Epidermal melanocyte (primary cell): ENCODE data around the gene CDC5L.
"Not testable (repeated sequence)": the region's sequence is repeated elsewhere in the genome, so short reads cannot be mapped to it uniquely, and the experiment has no call there.

ENCODE experiments used
- DNase-seq: peaks from one replicate; pipeline ENCODE4 v3.0.0; 2011; ENCODE audit warnings: low spot score; ENCODE audit not compliant: insufficient read length

Gene CDC5L

DNA sequence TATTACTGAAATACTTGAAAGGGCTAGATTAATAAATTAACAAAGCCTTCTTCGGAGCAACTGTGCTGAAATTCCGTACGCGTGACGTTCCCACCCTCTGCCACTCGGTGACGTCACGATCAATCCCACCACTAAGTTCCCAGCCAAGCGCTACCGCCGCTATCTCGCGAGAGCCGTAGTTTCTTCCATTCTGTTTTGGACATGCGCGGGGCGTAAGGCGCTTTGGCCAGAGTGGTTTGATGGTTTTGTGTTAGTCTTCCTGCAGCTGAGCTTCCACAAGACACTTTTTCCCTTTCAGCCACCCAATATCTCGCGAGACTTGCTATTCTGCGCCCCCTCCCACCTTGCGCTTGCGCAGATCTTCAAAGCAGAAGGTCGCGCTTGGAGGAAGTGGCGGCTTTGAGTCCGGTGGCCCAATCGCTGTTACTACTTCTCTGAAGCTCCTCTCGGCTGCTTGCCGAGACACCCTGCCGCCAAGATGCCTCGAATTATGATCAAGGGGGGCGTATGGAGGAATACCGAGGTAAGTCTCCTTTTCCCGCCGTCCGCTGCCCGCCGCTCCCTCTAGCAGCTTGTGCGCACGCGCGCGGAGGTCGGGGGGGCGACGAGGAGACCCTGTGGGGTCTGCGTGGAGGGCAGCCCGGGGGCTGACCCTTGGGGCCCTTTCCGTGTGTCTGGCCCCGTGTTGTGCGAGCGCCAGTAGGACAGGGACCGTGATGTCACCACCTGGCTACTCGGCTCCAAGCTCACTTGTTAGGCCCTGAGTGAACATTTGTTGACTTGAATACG lies at the start of gene CDC5L:
Gene CDC5L, plus strand, starts transcription at position 361 of the 789 bp plus-strand sequence. Its CDS starts 118 bp downstream, at position 479.
- DNase-seq = peak; percentile 98

DNA sequence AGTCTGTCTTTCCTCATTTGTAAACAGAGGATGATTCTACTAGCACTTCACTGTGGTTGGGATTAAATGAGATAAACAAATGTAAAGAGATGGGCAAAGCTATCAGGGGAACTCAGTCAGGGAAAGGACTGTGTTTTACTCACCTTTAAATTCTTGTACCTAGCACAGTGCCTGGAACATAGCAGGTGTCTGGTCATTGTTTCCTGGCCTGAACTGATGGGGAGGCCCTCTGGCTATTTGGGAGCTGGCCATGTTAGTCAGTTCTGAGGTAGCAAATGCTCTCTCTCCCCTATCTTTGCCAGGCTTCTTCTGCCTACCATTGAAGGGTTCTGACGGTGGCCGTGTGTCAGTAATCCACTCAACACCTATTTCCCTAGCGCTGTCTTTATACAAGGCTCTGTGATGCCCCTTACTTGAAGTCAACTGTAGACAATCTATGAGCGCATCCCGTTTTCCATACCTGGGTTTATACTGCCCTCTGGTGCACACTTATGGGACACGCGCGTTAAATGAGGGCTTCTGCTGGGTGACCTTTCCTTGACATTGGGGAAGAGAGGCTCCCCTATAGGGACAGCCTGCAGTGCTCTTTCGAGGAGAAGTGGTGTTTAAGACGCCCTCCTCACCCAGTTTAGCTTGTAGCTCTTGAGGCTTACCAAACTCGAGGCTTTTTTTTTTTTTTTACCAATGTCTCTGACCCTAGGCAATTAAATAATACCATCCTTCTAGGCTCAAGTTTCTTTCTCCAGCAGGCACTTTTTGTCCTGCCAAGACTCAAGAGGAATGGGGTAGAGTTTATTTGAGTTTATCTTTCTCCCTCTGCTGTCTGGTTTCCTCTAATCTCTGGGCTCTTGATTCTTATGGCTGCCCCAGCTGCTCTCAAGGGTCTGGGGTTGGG lies 49.0 kb upstream of the CDC5L start:
- peak; percentile 26 for DNase-seq

DNA sequence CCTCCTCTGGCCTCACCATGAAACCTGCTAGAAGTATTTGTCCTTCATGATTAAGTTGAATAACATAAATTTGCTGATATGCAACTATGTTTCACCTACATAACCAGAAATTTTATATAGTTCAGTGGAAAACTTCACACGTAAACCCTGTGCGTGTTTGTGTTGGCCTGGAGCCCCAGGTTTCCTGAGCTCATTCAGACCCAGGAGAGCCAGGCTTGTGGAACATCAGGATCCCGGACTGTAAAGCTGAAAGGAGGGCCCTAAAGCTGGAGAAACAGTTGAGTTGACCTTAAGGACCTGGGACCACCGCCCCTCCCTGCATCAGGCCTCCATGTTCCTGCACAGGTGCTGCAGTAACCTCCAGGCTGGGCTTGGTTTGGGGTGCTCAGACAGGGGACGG lies 48.2 kb upstream of the CDC5L start:
- no peak for DNase-seq

DNA sequence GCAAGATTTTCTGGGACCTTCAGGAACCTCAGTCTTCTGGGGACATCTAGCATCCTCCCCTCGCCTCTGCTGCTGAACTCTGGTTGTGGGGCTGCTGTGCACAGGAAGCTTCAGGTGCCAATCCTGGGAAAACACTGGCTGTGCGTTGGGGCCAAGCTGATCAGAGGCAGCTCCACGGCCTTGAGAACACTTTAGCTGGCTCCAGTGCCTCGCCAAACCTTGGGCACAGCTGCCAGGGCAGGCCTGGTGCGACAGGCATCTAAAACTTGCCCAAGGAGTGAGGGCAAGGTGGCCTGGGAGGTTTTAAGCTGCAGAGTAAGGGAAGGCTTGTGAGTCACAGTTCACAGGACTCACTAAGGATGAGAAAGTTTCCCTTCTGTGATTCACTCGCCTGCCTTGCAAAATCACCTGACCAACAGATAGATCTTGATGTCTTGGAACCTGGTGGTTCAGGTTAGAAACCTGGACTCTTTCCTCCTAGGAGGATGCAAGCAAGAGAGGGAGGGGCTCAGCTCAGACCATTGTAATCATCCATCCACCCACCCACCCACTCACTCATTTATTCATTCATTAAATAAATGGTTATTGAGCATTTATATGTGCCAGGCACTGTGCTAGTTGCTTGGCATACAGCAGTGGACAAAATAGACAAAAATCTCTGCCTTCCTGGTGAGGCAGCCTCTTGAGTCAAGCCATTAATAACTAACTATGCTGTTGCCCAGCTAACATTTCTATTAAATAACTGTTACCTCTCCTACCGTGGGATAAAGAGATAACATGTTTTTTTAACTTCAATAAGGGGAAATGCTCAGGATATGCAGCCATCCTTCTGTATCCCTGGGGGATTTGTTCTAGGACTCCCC lies 47.5 kb upstream of the CDC5L start:
- no peak for DNase-seq

DNA sequence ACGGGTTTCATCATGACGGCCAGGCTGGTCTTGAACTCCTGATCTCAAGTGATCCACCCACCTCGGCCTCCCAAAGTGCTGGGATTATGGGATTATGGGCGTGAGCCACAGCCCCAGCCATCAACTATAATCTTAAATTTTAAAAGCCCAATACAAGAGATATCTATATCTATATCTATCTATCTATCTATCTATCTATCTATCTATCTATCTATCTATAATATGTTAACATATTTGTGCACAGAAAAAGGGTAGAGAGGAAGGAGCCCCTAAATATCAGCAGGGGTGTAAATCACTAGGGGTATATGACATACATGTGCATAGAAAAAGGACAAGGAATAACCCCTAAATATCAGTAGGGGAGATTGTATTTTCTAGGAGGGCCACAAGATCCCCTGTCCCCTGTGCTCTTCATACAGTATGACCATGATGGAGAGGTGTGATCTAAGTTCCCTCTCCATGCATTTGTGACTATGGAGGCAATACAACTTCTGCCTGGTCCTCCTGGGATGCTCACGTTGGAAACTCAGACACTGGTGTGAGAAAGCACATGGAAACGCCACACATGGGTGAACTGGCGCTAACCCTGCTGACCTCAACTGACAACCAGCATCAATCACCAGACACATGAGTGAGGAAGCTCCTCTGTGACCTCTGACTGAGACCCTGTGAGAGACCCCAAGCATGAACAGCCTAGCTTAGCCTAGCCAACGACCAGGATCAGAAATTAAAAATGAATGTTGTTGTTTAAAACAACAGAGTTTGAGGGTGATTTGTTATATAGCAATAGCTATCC lies 46.2 kb upstream of the CDC5L start:
- no peak for DNase-seq

DNA sequence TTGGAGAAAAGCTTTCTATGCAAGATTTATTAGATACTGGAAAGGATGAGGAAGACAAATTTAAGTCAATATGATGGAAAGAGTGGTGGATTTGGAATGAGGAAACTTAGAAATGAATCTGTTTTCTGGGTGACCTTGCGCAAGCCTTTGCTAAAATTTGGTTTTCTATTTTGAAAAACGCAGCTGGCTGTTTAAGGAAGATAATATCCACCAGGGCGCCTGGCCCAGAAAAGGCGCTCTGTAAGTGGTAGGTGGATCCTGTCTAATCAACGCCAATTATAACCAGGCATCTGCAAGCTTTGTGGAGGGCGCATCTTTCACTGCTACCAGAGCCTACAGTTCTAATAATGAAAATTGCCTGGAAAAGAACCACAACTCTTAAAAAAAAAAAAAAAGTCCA lies 45.5 kb upstream of the CDC5L start:
- no peak for DNase-seq

DNA sequence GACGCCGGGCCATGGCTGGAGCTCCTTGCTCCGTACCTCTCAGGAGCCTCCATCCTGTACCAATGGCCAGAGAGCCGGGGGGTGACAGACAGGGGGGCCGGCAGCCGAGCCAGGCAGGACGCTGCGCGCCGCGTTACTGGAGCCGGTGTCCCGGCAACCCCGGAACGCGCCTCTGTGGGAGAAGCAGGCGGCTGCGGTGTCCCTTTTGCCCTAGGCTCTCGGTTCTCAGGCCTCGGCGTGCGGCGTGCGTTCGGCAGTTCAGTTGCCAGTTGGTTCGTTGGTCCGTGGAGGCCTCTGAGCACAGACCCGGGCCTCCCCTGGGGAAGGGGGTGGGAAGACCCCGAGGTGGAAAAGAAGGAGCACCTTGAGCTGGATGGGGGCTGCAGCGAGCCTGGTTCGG lies 45.0 kb upstream of the CDC5L start, which contains the start of gene SPATS1:
Gene SPATS1, plus strand, starts transcription at position 162 of the 400 bp plus-strand sequence. CDS start 446 bp downstream, outside the sequence.
- DNase-seq = no peak

DNA sequence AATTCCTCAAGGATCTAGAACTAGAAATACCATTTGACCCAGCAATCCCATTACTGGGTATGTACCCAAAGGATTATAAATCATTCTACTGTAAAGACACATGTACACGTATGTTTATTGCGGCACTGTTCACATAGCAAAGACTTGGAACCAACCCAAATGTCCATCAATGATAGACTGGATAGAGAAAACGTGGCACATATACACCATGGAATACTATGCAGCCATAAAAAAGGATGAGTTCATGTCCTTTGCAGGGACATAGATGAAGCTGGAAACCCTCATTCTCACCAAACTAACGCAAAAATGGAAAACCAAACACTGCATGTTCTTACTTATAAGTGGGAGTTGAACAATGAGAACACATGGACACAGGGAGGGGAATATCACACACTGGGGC lies 40.7 kb upstream of the CDC5L start:
- DNase-seq = not testable (repeated sequence)

DNA sequence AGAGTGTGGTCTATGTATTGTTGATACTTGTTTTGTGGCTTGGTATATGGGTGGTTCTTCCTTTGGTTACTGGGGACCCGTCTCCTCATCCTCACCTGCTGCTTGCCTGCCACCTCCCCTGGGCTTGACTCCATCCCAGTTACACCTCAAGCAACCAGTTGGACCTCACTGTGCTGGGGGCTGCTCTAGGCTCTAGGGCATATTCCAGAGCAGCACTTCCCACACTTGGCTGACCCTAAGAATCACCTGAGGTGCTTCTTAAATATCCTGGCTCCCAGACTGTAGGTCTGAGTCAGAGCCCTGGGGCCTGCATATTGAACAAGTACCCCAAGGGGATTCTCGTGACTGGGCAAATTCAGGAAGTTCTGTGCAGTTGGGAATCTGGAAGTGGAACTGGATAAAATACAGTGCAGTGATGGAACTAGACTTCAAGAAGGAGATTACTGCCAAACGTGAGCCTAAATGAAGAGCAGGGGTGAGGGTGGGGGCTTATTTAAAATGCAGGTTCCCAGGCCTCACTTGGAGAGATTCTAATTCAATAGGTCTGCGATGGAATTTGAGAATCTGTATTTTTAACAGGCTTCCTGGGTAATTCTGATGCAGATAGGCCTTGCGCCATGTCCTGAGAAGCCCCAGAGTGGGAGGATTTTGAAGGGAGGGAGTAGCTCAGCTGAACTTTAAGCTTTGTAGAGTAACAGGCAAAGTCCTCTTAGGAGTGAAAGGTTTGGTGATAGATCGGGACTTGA lies 37.4 kb upstream of the CDC5L start:
- no peak for DNase-seq

DNA sequence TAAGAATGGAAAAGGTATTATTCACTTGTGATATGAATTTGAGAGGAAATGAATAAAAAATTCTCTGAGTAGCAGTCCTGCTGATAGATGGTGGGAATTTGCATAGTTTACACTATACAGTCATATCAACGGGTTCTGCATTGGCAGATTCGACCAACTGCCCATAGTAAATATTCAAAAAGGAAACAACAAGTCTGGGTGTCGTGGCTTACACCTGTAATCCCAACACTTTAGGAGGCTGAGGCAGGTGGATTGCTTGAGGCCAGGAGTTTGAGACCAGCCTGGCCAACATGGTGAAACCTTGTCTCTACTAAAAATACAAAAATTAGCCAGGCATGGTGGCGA lies 36.9 kb upstream of the CDC5L start:
- DNase-seq = not testable (repeated sequence)

DNA sequence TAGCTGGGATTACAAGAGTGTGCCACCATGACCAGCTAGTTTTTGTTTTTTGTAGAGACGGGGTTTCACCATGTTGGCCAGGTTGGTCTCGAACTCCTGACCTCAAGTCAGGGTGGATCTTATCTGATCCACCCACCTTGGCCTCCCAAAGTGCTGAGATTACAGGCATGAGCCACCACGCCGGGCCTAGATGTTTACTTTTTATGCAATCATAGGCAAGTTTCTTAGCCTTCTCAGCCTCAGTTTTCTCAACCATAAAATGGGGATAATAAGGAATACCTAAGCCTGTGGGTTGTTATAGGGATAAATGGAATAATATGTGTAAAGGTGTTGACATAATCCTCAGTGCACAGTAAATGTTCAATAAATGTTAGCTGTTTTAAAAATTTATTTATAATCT lies 35.2 kb upstream of the CDC5L start:
- no peak for DNase-seq

DNA sequence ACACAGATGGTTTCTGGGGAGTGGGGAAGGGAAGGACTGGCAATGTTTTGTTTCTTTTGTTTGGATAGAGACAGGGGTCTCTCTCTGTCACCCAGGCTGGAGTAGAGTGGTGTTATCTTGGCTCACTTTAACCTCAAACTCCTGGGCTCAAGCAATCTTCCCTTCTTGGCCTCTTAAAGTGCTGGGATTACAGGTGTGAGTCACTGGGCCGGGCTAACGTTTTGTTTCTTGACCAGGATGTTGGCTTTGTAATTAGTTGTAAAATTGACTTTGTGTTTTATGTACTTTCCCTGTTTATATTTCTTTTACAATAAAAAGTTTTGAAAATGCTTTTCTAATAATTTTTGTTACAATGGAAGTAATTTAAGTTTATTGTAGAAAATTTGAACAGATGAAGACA lies 34.2 kb upstream of the CDC5L start:
- no peak for DNase-seq

DNA sequence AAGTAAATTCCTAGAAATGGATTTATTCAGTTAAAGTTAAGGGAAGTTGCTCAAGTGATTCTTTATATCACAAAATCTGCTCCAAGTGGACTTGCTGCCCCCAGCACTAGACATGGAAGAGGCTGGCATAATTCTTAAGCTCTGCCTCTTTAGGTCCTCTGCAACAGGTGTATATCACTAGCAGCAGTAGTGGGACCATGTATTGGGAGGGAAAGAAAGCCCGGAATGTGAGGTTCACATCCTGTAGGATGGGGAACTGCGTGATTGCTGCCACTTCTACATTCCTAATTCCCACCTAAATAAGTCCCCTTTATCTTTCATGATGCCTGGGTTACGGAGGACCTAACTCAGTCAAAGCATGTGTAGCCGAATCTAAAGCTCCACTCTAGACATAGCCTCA lies 31.9 kb upstream of the CDC5L start:
- DNase-seq = no peak

DNA sequence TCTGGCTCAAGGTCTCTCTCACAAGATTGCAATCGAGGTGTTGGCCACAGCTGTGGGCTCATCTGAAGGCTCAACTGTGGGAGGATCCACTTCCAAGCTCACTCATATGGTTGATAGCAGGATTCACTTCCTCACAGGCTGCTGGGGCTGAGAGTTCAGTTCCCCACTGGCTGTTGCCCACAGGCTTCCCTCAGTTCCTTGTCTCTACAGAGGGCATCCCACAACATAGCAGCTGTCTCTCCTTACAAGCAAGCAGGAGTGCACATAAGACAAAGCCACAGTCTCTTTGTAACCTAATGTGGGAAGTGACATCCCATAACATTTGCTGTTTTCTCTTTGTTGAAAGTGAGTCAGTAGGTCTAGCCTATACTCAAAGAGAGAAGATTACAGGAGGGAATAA lies 31.0 kb upstream of the CDC5L start:
- DNase-seq = no peak

DNA sequence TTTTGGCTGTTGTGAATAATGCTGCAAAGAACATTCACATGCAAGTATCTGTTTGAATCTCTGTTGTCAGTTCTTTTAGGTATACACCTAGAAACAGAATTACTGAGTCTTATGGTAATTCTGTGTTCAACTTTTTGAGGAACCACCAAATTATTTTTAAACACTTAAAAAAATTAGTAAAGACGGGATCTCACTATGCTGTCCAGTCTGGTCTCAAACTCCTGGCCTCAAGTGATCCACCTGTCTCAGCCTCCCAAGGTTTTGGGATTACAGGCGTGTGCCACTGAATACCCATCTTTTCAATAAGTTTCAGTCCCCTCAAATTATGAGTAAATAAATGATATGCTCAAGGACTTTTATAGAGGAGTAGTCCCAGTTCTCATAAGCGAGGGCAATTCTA lies 27.5 kb upstream of the CDC5L start:
- no peak for DNase-seq

DNA sequence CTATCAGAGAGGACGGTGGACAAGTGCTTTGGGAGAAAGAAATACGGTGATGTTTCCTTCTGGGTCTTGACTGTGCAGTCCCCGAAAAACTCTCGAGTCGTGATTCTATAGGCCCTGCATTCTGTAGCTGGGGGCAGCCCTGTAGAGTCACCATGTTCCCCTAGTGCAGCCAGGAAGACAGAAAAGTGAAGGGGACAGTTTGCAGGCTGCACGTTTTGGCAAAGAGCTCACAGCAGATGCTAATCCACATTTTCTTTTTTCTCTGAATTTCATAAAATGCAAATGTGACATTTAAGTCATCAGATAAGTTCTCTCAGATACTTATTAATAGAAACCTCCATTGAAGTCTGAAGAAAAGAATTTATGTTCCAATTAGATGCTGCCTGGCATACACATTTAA lies 25.6 kb upstream of the CDC5L start:
- DNase-seq = no peak

DNA sequence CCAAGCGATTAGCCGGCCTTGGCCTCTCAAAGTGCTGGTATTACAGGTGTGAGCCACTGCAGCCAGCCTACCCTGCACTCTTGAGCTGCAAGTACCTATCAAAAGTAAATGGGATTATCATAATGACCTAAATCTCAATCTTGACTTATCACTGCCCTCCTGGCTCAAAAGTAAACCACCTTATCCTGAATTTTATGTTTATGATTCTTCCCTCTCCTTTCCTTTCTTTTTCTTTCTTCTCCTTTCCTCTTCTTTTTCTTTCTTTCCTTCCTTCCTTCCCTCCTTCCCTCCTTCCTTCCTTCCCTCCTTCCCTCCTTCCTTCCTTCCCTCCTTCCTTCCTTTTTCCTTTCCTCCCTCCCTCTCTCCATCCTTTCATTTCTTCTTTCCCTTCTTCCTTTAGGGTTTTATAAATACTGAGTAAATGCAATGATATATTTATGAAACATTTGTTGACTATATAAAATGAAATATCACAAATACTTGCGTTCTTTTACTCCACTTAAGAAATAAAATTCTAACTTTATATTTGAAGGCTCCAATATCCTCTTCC lies 24.1 kb upstream of the CDC5L start:
- no peak for DNase-seq

DNA sequence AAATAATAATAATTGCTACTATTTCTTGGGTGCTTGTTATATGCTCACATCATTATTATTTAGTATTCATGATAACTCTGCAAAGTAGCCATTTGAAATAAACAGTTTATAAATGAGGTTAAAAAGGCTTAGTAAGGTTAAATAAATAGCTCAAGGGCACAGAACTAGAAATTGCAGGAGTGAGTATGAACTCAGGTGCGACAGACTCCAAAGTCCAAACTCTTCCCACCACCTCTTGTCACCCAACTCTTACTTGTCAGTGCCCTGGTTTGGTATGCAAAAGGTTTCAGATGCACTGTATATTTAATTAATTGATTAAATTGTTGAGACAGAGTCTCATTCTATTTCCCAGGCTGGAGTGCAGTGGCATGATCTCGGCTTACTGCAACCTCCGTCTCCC lies 20.7 kb upstream of the CDC5L start:
- no peak for DNase-seq

DNA sequence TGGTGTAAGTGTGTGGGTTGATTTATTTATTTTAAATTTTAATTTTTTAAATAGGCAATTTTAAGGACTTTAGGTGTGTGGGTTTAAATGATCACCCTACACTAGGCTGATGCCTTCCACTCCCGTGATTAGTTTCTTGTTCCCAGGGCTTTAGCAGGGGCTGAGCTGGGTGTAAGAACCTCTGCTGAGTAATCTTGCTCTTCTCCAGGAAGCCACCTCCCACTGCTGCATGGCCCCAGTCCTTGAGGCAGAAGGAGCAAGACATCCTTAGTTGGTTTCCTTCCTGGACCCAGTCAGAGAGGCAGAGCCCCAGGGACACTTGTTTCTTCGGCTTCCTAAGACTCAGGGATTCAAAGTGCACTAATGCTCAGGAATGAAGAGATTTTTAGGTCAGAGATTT lies 19.8 kb upstream of the CDC5L start:
- DNase-seq = no peak

DNA sequence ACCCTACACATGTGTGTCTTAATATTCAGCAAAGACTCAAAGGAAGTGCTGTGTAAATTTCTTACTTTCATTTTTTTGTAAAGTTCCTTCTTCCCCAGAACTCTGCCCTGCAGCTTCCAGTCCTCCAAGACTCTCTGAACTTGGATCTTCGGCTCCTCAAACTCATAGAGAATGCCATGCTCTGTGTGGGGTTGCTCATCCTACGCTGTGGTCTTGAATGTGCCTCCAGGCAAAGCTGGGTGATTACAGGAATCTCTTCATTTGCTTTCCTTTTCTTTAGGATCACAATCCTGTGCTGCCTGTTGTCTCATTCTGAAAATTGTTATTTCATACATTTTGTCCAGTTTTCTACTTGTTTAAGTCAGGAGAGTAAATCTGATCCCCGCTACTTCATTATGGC lies 14.5 kb upstream of the CDC5L start:
- DNase-seq = peak; percentile 67
